ENCODE measurements around the gene PLXNC1. TPM values are rescaled to one million over a fixed set of nuclear protein-coding genes. Genes with fewer than 3 reads are reported as not detected.

Gene PLXNC1
- total and polyA plus RNA-seq, 2 of the 8 experiments (the other 6 are each of a cell fraction or from before 2014, with no cell fraction given): 0.83 to 2.0 TPM

- H4K8ac ChIP-seq (ENCODE audit: extremely low read depth, insufficient read depth, low read length): no peak overlapping the region
- no peak overlapping the region for H2AK5ac ChIP-seq (ENCODE audit: low read depth, low read length)
- DNase-seq (ENCODE audit: low read depth in 1 of 2, low spot score in 2 of 2): no peak
- H3K9me3 ChIP-seq (ENCODE audit: insufficient read depth in 2 of 2, low read depth in 1 of 2, low read length in 1 of 2): peaks cover 3 to 6% of the 10 kb centered on the region in 2 experiments; a peak in 1 of 4 replicates
- no peak overlapping the region for H3K23ac ChIP-seq (ENCODE audit: insufficient read length)
- no peak overlapping the region for H3K4ac ChIP-seq (replicated peaks; ENCODE audit: insufficient read length, low read depth, low read length)
- peaks cover 10 to 32% (median 26%) of the 10 kb centered on the region in 4 experiments for H3K27me3 ChIP-seq (replicated peaks in 1 of 4; ENCODE audit: control insufficient read depth in 3 of 4, extremely low read depth in 1 of 4, insufficient read depth in 3 of 4, low read length in 3 of 4)
- H4K91ac ChIP-seq (replicated peaks; ENCODE audit: insufficient read length, low read length): no peak overlapping the region
- CTCF ChIA-PET (ENCODE audit: partially characterized antibody): interaction anchor here (0.9 to 1.7 kb wide), 4 partner anchors 11 to 76 kb away, joined by 3 to 5 read pairs (median 4); no protein-coding TSS in a partner anchor
- no peak overlapping the region for H3K18ac ChIP-seq (ENCODE audit: extremely low read depth, low read length)
- no peaks in the 10 kb centered on the region for H3K79me2 ChIP-seq (ENCODE audit: control insufficient read depth in 1 of 2, insufficient read depth in 2 of 2, low read length in 2 of 2)
- no peak overlapping the region for H2BK12ac ChIP-seq (ENCODE audit: low read depth, low read length)
- no peak overlapping the region for H3K14ac ChIP-seq (ENCODE audit: insufficient read length)
- H2BK5ac ChIP-seq (ENCODE audit: low read depth, low read length): no peak overlapping the region
- H3K9ac ChIP-seq (replicated peaks in 1 of 4; ENCODE audit: extremely low read depth in 1 of 4, low read depth in 3 of 4, low read length in 3 of 4): no peak overlapping the region
- no peak overlapping the region for H2BK120ac ChIP-seq (replicated peaks; ENCODE audit: low read depth, low read length)
- H3K4me2 ChIP-seq (ENCODE audit: insufficient read depth in 1 of 2, low read depth in 2 of 2, low read length in 2 of 2): no peak overlapping the region
- POLR2A ChIA-PET (ENCODE audit: partially characterized antibody): interaction anchor here (1.1 kb wide), 1 partner anchor 11 kb away, joined by 3 read pairs; no protein-coding TSS in a partner anchor
- H3K56ac ChIP-seq (replicated peaks; ENCODE audit: insufficient read length, low read depth, low read length): no peak overlapping the region
- H3K27ac ChIP-seq (ENCODE audit: low read depth, low read length): no peak overlapping the region
- H2AFZ ChIP-seq (ENCODE audit: low read length): no peak overlapping the region
- H3K4me3 ChIP-seq (ENCODE audit: extremely low read depth in 1 of 4, insufficient read depth in 2 of 4, low read depth in 3 of 4, low read length in 4 of 4): no peak overlapping the region
- no peaks in the 10 kb centered on the region for H3K79me1 ChIP-seq (ENCODE audit: low read depth, low read length)
- no peaks in the 10 kb centered on the region; the same call in 1 of the 2 replicates for H3K23me2 ChIP-seq (ENCODE audit: low read depth, low read length)
- H2BK15ac ChIP-seq (ENCODE audit: low read length): no peak overlapping the region
- H3K4me1 ChIP-seq (replicated peaks in 1 of 4; ENCODE audit: control insufficient read depth in 3 of 4, insufficient read depth in 4 of 4, low read length in 3 of 4): no peaks in the 10 kb centered on the region
- no peak for FAIRE-seq
- H4K20me1 ChIP-seq (replicated peaks in 1 of 2; ENCODE audit: control insufficient read depth in 1 of 2, insufficient read depth in 2 of 2, low read length in 2 of 2): no peaks in the 10 kb centered on the region
- H2BK20ac ChIP-seq (ENCODE audit: low read length): no peak overlapping the region
- H4K5ac ChIP-seq (ENCODE audit: insufficient read length, low read depth, low read length): no peak overlapping the region
- no peaks in the 10 kb centered on the region for H3K36me3 ChIP-seq (ENCODE audit: control insufficient read depth in 2 of 4, insufficient read depth in 4 of 4, low read length in 3 of 4)
- no peak for TF ChIP-seq KDM1A (IDR thresholded peaks at IDR 0.05; ENCODE audit: borderline replicate concordance, low read length)
- no peak for TF ChIP-seq ATF2 (IDR thresholded peaks at IDR 0.05; ENCODE audit: low read length)
These were observed 29.7 kb downstream of the PLXNC1 start for GRCh38 chr12:94178054-94178453.
